Left lung (tissue), 10 donors: ENCODE data around the gene CFL1. TPM values are rescaled to one million over a fixed set of nuclear protein-coding genes. Genes with fewer than 3 reads are reported as not detected.

Experiments
- ATAC-seq: fragments of 200-7000 bp; cut with Tn5 transposase; one replicate; pipeline ENCODE4 v1.9.1; 2020; ENCODE audit warnings: moderate library complexity
- DNase-seq, 4 donors: peaks; one replicate each; pipeline ENCODE4 v3.0.0-alpha.2; 2013 to 2020
- H3K27ac ChIP-seq, 2 donors: fragments of 200-600 bp; sonication (generic) in 1 of 2; one replicate each; pipeline versions ENCODE4 v1.5.0 to v1.8.0; 2020 to 2021
- H3K27me3 ChIP-seq, 2 donors: fragments of 200-600 bp; sonication (generic) in 1 of 2; one replicate each; pipeline versions ENCODE4 v1.5.0 to v1.8.0; 2020 to 2021
- H3K36me3 ChIP-seq, 2 donors: fragments of 200-600 bp; sonication (generic) in 1 of 2; one replicate each; pipeline versions ENCODE4 v1.5.0 to v1.8.0; 2020 to 2021
- H3K4me1 ChIP-seq, 2 donors: fragments of 200-600 bp; one replicate each; pipeline ENCODE4 v1.8.0; 2021
- H3K4me3 ChIP-seq, 2 donors: fragments of 200-600 bp; sonication (generic) in 1 of 2; one replicate each; pipeline versions ENCODE4 v1.5.0 to v1.8.0; 2020 to 2021; ENCODE audit warnings: mild to moderate bottlenecking in 1 of 2
- H3K9me3 ChIP-seq, 2 donors: fragments of 200-600 bp; sonication (generic) in 1 of 2; one replicate each; pipeline versions ENCODE4 v1.5.0 to v1.8.0; 2020 to 2021
- CTCF ChIP-seq, 2 donors: fragments of 200-600 bp; sonication (generic) in 1 of 2; IDR thresholded peaks; one replicate each; pipeline versions ENCODE4 v1.5.0 to v1.8.0; 2021; ENCODE audit warnings: antibody characterized with exemption in 2 of 2
- intact Hi-C, 2 donors: fragments of 100-400 bp; cut with DNase I; formaldehyde crosslinking; loops; one replicate each; pipeline versions ENCODE4 v1.11.2 to v1.14.2; 2022
- polyA plus RNA-seq, 6 donors: library from polyadenylated mRNA; unstranded; fragments of 120-200 nt; gene quantifications; one replicate each; pipeline ENCODE4 v1.2.1, GENCODE V29; 2013; ENCODE audit not compliant: insufficient read length in 6 of 6
- total RNA-seq, 2 donors: library from RNA; stranded (reverse); fragmentation: NEBNext Ultra II Directional; extraction: Animal tissue kit (Norgen Biotek cat#: 25700); gene quantifications; one replicate each; pipeline ENCODE4 v1.2.1, GENCODE V29; 2021
- donor health status: DM: no; HTN: yes; CAD: no.
- donor health status: DM: no; HTN: no; CAD: no.

The CFL1 gene
- total and polyA plus RNA-seq, 8 donors, result 599 to 1,162 (median 777) TPM

- no peak for ATAC-seq
- H3K4me3 ChIP-seq, result no peak overlapping the region
- no peak for TF ChIP-seq CTCF (IDR thresholded peaks at IDR 0.05)
- H3K27me3 ChIP-seq, result no peaks in the 10 kb centered on the region
- no peaks in the 10 kb centered on the region for H3K9me3 ChIP-seq
- H3K36me3 ChIP-seq, result peaks cover 0 to 34% of the 10 kb centered on the region in 2 donors
- H3K27ac ChIP-seq, result no peak overlapping the region
- intact Hi-C loops, result no loop called here
- peaks cover 0 to 56% of the 10 kb centered on the region in 2 donors for H3K4me1 ChIP-seq
- peak in 1 of 4 donors; percentile 63 for DNase-seq
These were observed 12.3 kb upstream of the CFL1 start for GRCh38 chr11:65870307-65870658.

- no peak for ATAC-seq
These were observed 11.8 kb upstream of the CFL1 start for GRCh38 chr11:65869643-65870306.

GRCh38 chr11:65868907-65869306 is 10.9 kb upstream of the CFL1 start:
- H3K4me1 ChIP-seq, result peaks cover 0 to 56% of the 10 kb centered on the region in 2 donors
- no peak overlapping the region for H3K4me3 ChIP-seq
- H3K36me3 ChIP-seq, result peaks cover 0 to 47% of the 10 kb centered on the region in 2 donors
- intact Hi-C loops, result no loop called here
- no peaks in the 10 kb centered on the region for H3K27me3 ChIP-seq
- H3K9me3 ChIP-seq, result no peaks in the 10 kb centered on the region
- peak in 1 of 4 donors; percentile 1 for DNase-seq
- H3K27ac ChIP-seq, result no peak overlapping the region
- TF ChIP-seq CTCF (IDR thresholded peaks at IDR 0.05), result no peak
- ATAC-seq, result no peak

More at GRCh38 chr11:65869643-65870306, 11.8 kb upstream of the CFL1 start:
- intact Hi-C loops, result no loop called here
- H3K4me3 ChIP-seq, result no peak overlapping the region
- peak in 1 of 4 donors; percentile 72 for DNase-seq
- H3K36me3 ChIP-seq, result peaks cover 0 to 39% of the 10 kb centered on the region in 2 donors
- H3K27ac ChIP-seq, result no peak overlapping the region
- no peaks in the 10 kb centered on the region for H3K27me3 ChIP-seq
- TF ChIP-seq CTCF (IDR thresholded peaks at IDR 0.05), result no peak
- no peaks in the 10 kb centered on the region for H3K9me3 ChIP-seq
- H3K4me1 ChIP-seq, result peaks cover 0 to 56% of the 10 kb centered on the region in 2 donors

- Histone ChIP-seq H3K9me3 (no peaks in the 10 kb centered on the region), H3K4me1 (peaks cover 0 to 54% of the 10 kb centered on the region in 2 donors), H3K27ac (no peak overlapping the region), H3K36me3 (peaks cover 0 to 55% of the 10 kb centered on the region in 2 donors), H3K27me3 (no peaks in the 10 kb centered on the region), H3K4me3 (no peak overlapping the region)
- DNase-seq (peak in 1 of 4 donors; percentile 50), ATAC-seq (no peak)
- intact Hi-C loops, result no loop called here
- no peak for TF ChIP-seq CTCF (IDR thresholded peaks at IDR 0.05)
These were observed 10.2 kb upstream of the CFL1 start for GRCh38 chr11:65868076-65868667.

GRCh38 chr11:65867284-65868071 is 9.5 kb upstream of the CFL1 start:
- Histone ChIP-seq H3K9me3 (no peaks in the 10 kb centered on the region), H3K36me3 (peaks cover 0 to 62% of the 10 kb centered on the region in 2 donors)
- intact Hi-C loops, result no loop called here

More at GRCh38 chr11:65867284-65868071, 9.5 kb upstream of the CFL1 start:
- Histone ChIP-seq H3K27me3 (no peaks in the 10 kb centered on the region), H3K27ac (no peak overlapping the region), H3K4me1 (peaks cover 0 to 54% of the 10 kb centered on the region in 2 donors), H3K4me3 (no peak overlapping the region)
- no peak for TF ChIP-seq CTCF (IDR thresholded peaks at IDR 0.05)
- ATAC-seq (no peak), DNase-seq (peak in 1 of 4 donors; percentile 74)
